HG03520 (cell line): Measurements from ENCODE around the gene SEMA3G.

Experiments
- ATAC-seq: cut with Tn5 transposase; IDR thresholded peaks from one replicate; pipeline ENCODE4 v1.9.1; 2021; ENCODE audit warnings: mild to moderate bottlenecking, moderate library complexity; ENCODE audit not compliant: unreplicated experiment

SEMA3G gene

GRCh38 chr3:52440249-52440551, 4.7 kb downstream of the SEMA3G start:
- no peak for ATAC-seq

- ATAC-seq = no peak
These were observed 5.3 kb downstream of the SEMA3G start for GRCh38 chr3:52439426-52440248.

- ATAC-seq = no peak
These were observed 6.1 kb downstream of the SEMA3G start for GRCh38 chr3:52438579-52439425.

- ATAC-seq = no peak
These were observed 6.9 kb downstream of the SEMA3G start for GRCh38 chr3:52438104-52438376.

- ATAC-seq = no peak
These were observed 7.4 kb downstream of the SEMA3G start for GRCh38 chr3:52437326-52438103.

GRCh38 chr3:52436500-52437149, 8.3 kb downstream of the SEMA3G start:
- ATAC-seq = no peak

- ATAC-seq = no peak
These were observed 9.4 kb downstream of the SEMA3G start for GRCh38 chr3:52435246-52436101.

- no peak for ATAC-seq
These were observed 10.3 kb downstream of the SEMA3G start for GRCh38 chr3:52434491-52435115.

- ATAC-seq = no peak
These were observed 10.9 kb downstream of the SEMA3G start for GRCh38 chr3:52433996-52434479.

GRCh38 chr3:52433328-52433995, 11.4 kb downstream of the SEMA3G start:
- ATAC-seq = no peak

- no peak for ATAC-seq
These were observed 12.2 kb downstream of the SEMA3G start for GRCh38 chr3:52432691-52433141.

- ATAC-seq = no peak
These were observed 12.7 kb downstream of the SEMA3G start for GRCh38 chr3:52432225-52432624.

GRCh38 chr3:52431459-52432223, 13.3 kb downstream of the SEMA3G start:
- ATAC-seq = no peak

- ATAC-seq = no peak
These were observed 14.5 kb downstream of the SEMA3G start for GRCh38 chr3:52430416-52430810.

GRCh38 chr3:52429779-52430415, 15.0 kb downstream of the SEMA3G start:
- no peak for ATAC-seq

- no peak for ATAC-seq
These were observed 15.9 kb downstream of the SEMA3G start for GRCh38 chr3:52429031-52429430.

GRCh38 chr3:52428151-52429005, 16.5 kb downstream of the SEMA3G start:
- ATAC-seq = no peak
